ENCODE data around the gene ANKRA2. TPM values are rescaled to one million over a fixed set of nuclear protein-coding genes. Genes with fewer than 3 reads are reported as not detected.
"Not testable (repeated sequence)": the region's sequence is repeated elsewhere in the genome, so short reads cannot be mapped to it uniquely, and the experiment has no call there.

Gene ANKRA2
- total RNA-seq, 1 donor = 14.8 TPM

DNA sequence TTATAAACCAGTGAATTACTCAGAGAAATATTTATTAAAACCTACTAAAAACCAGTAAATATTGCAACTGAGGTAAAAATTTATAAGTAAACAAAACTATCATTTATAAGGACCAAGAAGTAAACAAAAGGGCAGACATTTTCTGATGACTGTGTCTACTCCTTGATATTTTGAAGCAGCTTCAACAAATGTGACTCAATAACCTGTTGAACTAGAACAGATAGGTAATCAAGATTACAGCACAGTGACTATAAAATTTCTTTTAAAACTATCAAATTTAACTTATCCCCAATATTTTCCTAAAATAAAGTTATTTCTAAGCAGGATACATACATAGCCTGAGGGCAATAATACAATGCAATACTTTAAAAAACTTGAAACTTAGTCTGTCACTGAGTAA is 12.8 kb downstream of the ANKRA2 start:
- DNase-seq (ENCODE audit: low read depth in 2 of 3, low spot score in 2 of 3) = no peak

DNA sequence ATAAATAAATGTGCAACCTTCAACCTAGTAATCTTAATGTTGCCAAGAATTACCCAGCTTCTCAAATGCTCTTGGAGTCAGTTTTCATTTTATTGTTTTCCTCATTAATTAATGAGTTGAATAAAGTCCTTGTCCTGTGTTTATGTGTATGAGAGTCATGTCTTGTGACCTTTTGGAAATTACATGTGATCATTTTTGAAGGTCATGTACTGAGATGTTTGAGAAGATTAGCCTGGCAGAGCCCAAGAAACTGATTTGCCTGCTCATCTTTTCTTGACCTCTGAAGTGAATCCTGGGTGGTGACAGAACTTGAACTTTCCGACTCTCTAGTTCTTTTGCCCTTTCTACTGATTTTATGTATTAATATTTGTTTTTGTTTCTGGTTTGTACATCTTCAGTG is 15.4 kb downstream of the ANKRA2 start:
- DNase-seq (ENCODE audit: low read depth in 2 of 3, low spot score in 2 of 3) = no peak

DNA sequence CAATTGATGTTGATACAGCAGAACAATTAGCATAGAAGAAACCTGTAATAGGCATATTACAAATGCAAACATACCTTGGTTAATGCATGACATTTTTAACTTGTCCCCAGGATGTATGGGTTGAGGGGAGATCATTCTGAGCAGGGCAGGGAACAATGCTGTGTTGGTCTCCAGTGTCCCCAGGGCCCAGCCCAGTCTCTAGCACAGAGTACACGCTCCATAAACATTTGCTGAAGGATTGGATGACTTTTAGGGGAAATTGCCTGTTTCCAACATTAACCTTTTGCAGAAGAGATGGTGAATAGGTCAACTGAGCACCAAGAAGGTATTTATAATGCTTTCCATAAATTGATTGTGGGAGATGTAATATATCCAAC is 20.0 kb downstream of the ANKRA2 start:
- DNase-seq (ENCODE audit: low read depth in 2 of 3, low spot score in 2 of 3) = no peak

DNA sequence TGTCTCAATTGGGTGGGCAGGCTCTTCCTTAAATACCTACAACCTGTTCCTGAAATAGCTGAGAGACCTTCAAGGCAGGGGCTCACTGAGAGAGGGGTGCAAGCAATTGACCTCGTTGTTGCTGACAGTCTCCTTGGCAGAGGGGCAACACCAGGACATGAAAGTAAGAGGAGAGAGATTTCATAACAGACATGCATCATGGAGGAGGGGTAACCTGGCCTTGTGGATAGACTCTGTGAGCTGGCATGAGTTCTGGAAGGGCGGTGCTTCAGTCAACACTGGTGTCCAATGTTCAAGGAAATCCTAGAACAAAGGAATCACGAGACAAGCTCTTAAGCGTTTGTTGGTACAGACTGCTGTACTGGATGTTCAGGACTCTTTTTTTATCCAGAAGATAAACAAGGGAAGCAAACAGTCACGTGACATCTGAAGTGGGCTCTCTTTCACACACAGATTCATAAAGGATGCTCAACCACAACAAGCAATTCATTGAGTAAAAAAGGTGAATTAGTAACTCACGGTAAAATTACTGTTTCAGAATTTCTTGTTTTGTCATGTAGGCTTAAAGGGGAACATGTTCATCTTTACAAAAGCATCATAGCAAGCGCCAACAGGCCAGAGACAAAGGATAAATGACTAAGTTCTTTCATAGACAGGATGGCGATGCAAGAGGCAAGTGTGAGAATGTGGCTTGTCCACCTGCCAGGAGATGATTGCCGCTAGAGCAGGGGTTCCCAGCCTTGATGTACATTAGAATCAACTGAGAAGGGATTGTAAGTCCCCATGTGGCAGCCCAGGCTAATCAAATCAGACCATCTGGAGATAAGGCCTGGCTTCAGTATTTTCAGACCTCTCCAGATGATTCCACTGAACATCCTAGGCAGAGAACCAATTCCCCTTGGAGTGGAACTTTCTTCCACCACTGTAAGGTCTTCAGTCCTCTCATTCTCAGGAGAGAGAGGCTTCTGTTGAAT is 20.7 kb downstream of the ANKRA2 start:
- DNase-seq (ENCODE audit: low read depth in 2 of 3, low spot score in 2 of 3) = no peak

DNA sequence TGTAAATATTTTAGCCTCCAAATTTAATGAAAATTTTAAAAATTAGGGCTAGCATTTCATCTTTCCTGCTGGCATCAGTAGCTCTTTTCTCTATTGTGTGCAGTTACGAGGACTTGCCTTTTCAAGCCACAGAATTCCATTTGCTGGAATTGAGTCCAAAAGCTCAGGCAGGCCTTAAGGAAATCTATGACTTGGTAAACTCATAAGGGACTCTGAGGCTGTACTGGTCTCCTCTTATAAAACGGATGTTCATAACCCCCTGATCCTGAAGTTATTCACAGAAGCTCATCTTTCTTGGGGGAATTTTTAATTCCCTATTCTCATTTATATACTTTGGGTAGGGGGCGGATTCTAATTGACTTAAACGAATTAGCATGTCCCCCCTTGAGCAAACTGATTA is 23.4 kb downstream of the ANKRA2 start:
- DNase-seq (ENCODE audit: low read depth in 2 of 3, low spot score in 2 of 3) = no peak

DNA sequence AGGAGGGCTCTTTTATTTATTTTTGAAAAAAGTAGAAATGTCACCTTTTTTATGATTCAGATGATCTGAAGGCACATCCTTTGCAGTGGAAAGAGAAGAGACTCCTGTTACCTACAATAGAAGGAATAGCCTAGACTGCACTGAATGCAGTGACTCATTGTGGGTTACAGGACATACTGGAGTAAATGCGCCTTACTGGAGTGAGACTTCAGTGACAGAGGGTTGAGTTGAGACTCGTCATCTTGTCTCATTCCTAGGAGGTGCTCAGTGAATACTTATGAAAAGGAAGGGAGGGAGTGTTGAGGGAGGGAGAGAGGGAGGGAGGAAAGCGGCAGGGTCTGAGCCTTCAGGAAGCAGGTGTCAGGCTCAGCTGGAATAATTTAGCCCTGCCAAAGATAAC is 25.2 kb downstream of the ANKRA2 start:
- no peak for DNase-seq (ENCODE audit: low read depth in 2 of 3, low spot score in 2 of 3)

DNA sequence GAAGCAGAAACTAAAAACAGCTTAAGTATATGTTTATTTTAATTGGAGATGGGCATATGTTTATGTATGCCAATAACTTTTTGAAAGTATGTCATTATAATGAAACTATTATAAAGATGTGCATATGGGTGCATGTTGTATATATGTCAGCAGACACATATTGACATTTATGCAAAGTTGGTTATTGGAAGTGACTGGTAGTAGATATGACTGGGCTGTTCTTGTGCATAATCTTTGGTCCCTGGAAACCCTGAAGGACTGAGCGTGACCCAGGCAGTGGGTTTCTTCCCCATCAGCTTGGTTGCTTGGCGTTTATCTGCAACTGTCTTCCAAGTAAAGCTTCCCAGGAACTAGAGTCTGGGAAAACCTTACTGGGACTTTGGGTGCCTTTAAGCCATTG is 25.7 kb downstream of the ANKRA2 start:
- DNase-seq (ENCODE audit: low read depth in 2 of 3, low spot score in 2 of 3) = no peak

DNA sequence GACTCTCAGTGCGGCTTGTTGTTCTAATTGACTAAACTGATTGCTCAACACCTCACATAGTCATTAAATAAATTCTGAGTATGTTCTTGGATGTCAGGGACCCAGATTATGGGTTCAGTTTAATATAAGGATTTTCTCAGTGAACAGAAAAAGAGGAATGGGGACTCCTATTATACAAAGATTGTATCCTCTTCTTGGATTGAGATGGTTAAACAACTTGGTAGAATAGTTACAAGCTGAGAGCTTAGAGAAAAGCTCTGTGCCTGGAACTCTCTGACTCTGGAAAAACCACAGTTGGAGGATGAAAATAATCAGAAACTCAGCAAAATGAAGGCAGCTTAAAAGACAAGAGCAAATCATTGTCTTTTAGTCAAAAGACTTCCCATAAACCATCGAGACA is 30.5 kb downstream of the ANKRA2 start:
- no peak for DNase-seq (ENCODE audit: low read depth in 2 of 3, low spot score in 2 of 3)

DNA sequence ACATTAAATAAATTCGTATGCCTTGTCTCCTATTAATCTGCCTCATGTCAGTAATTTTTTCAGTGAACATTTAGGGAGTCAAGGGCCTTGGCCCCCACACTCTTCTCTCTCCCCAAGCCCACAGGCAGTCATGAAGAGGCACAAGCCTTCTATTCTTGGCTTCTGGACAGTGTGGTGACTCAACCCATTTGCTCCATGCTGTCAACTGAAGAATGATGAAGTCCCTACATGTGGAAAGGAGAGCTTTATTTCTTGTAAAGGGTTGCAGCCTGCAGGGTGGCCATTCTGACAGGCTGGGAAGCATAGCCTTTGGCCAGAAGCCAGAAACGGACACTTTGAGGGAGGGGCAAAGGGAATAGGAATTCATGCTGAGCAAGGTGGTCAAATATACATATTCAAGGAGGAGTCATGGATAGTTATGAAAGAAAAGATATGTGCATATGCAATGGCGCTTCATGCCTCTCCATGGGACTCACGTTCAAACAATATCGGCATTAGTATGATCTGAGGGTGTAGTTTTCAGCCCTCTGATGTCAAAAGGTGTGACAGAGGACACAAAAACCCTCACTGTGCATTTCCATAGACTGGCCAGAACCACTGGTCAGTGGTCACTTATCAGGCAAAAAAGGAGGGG is 31.3 kb downstream of the ANKRA2 start:
- no peak for DNase-seq (ENCODE audit: low read depth in 2 of 3, low spot score in 2 of 3)

DNA sequence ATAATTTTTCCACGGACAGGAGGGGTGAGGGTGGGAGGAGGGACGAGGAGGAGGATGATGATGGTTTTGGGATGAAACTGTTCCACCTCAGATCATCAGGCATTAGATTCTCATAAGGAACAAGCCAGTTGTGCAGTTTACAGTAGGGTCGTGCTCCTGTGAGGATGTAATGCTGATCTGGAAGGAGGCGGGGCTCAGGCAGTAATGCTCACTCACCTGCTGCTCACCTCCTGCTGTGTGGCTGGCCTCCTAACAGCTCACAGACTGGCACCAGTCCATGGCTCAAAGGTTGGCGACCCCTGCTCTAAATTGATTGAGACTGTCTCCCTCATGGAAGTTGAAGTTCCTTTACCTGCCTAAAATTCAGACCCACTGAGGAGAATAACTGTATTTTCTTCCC is 33.2 kb downstream of the ANKRA2 start:
- DNase-seq (ENCODE audit: low read depth in 2 of 3, low spot score in 2 of 3) = no peak

DNA sequence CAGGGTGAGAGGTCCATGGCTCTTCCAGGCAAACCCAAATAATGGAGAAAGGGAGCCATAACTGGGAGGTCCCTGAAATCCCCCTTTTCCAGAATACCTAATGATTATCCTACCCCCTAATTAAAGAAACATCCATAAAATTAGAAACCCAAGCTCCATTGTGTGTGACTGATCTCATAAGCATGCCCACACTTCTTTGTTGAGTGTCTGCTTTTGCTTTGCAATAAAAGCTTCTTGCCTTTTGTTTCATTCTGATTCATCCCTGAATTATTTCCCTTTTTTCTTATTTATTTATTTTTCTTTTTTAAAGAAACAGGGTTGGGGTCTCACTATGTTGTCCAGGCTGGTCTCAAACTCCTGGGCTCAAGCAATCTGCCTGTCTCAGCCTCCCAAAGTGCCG is 34.1 kb downstream of the ANKRA2 start:
- DNase-seq (ENCODE audit: low read depth in 2 of 3, low spot score in 2 of 3) = no peak

DNA sequence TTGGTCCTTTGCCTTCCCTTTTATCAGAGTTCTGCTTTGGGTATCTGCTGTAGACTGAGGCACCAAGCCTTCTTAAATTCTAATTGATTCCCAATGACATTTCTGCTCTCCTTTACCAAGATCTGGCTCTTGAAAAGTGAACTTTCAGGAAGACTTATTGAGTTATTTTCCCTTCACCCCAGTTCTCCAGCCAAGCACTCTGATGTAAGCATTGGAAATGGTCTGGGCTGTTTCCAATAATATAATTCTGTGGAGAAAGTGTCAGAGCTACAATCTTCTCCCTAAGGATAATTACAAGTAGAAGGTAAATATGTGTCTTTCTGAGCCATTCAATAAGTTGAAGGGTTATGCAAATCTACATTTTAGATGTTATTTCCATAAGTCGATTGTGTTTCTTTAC is 36.4 kb downstream of the ANKRA2 start:
- no peak for DNase-seq (ENCODE audit: low read depth in 2 of 3, low spot score in 2 of 3)

DNA sequence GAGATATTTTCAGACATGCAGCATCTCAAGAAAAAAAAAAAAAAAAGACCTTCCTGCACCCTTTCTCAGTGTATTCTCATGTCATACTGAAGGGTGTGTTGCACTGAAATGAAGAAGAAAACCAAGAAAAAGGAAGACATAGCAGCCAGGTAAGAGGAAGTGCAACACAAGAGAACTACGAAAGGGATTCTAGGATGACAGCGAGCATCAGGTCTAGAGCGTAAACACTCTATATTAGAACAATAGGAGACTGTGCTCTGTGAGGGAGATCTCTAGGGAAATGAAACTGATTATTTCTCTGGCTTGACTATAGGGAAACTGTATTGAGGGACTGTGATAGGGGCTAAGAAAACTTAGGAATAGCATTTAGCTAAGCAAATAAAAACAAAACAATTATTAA is 37.2 kb downstream of the ANKRA2 start:
- DNase-seq (ENCODE audit: low read depth in 2 of 3, low spot score in 2 of 3) = no peak

DNA sequence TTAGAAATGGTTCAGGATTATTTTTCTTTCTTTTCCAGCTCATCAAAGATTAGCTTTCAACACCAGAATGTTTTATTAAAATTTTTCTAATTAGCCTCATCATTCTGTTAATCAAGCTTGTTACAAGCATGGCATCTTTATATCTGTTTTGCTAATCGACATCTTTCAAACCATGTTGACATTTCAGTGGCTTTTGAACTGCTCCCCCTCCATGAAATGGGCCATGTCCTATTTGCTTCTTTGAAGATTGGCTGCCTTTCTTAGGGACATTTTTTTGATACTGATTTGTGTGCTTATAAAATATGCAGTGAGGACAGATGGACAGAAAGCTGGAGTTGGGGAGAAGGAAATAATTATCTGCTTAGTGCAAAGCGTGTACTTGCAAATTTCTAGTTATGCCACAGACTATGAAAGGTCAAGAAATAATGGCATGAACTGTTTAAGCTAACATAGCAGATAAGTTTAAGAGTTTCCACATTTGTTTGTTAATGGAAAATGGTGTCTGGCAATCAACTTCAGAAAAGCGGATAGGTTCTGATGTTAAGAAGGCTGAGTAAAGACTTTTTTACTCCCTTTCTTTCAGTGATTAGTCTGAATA is 39.7 kb downstream of the ANKRA2 start:
- DNase-seq (ENCODE audit: low read depth in 2 of 3, low spot score in 2 of 3) = no peak

DNA sequence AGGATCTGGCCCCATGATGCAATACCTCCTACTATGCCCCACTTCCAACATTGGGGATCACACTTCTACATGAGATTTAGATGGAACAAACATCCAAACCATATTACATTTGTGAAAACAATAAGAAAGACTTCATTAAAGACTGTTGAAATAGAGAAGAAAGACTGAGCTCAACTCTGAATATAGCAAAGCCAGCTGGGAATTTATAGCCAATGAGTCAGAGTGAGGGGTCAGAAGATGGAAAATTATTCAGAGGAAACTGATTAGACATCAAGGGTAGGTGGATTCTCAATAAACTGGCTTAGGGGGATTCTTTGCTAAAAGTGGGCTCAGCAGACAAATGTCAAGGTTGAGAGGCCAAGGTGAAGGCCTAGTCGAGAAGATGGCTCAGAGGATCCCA is 41.6 kb downstream of the ANKRA2 start:
- no peak for DNase-seq (ENCODE audit: low read depth in 2 of 3, low spot score in 2 of 3)

DNA sequence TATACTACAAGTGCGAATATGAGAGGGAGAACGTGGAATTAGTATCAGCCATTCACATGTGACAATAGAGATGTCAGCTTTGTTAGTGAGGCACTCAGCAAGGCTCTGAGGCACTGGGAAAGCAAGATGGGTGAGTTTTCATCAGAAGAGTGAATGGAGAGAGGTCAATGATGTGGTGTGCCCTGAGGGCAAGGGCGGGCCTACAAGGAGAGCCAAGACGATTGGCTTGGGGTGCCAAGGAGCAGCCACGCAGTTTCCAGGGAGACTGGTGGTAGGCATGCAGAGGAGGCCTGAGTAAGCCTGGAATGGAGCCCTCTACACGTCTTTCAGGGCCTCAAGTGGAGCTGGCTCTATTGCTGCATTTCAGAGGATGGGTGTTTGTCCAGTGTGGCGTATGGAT is 42.5 kb downstream of the ANKRA2 start:
- no peak for DNase-seq (ENCODE audit: low read depth in 2 of 3, low spot score in 2 of 3)

DNA sequence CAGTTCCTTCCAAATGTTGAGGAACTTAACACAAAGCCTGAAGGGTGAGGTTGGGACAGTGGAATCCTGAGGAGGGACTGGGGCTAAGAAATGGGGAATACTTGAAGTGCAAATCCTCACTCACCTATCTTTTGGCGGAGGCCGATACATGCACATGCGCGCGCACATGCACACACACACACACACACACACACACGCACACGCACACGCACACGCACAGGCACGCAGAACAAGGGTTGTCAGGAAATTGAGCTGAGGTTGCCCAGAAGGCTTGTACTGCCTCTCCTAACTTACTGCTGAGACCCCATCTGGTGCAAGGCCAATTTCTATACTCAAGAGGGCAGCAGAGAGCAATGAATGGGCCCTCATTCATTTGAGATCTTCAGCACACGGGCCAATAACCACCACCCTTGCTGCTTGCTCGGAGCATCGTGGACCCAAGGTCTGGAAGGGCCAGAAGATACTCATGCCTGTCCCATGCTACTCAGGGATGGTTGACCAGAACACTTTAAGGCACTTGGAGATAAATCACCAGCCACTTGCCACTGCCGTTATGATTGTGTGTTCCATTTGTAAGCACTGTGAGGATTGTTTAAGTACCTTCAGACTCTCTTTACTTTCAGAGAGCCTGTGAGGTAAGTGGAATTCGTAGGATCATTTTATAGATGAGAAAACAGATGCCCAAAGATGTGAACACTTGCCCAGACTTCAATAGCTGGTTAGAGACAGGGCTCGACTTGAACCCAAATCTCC is 45.7 kb downstream of the ANKRA2 start:
- peak; percentile 46 to 87 (median 75) for DNase-seq (ENCODE audit: low read depth in 2 of 3, low spot score in 2 of 3)

DNA sequence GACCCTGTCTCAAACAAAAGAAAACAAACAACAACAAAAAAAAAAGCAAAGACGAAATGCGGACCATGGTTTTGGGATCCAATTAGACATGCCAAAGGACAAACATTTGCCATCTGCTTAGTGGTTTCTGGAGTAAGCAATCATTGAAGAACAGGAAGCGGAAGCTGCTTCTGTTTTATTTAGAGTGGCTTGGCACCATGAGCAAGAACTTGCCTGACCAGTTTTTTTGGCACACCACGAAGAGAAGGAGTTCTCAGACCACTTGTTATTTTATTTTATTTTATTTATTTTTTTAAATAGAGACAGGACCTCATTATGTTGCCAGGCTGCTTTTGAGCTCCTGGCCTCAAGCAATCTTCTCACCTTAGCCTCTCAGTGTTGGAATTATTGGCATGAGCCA is 50.2 kb downstream of the ANKRA2 start:
- DNase-seq (ENCODE audit: low read depth in 2 of 3, low spot score in 2 of 3) = no peak

DNA sequence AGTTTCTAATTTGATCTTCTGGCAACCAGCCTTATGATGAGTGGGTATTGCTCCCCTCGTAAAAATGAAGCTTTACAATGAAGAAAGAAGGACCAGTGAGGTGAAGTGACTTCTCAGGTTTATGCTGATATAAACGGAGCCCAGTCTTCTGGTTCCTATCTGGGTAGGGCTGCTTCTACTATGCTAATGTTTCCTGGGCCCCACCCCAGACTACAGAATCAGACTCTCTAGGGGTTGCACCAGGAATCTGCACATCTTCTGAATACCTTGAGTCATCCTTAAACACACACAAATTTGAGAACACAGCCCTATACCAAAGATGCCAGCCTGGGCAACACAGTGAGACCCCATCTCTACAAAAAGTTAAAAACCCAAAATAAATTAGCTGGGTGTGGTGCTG is 51.0 kb downstream of the ANKRA2 start:
- no peak for DNase-seq (ENCODE audit: low read depth in 2 of 3, low spot score in 2 of 3)

DNA sequence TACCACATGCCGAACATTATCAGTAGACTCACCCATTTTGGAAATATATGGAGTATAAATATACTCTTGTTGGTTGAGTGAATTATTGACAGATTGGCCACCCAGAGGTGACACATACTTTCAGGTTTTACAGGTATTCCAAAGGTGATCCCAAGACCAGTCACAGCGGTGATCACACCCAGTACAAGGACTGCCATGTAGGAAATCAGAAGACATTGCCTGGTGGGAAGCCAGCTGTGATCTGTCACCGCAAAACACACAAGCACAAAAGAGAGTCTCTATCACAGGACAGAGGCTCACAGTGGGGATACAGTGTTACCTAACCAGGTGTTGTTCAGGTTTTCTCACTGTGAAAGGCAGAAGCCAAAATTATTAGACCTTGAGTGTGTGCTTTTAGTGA is 51.4 kb downstream of the ANKRA2 start:
- DNase-seq (ENCODE audit: low read depth in 2 of 3, low spot score in 2 of 3) = no peak

DNA sequence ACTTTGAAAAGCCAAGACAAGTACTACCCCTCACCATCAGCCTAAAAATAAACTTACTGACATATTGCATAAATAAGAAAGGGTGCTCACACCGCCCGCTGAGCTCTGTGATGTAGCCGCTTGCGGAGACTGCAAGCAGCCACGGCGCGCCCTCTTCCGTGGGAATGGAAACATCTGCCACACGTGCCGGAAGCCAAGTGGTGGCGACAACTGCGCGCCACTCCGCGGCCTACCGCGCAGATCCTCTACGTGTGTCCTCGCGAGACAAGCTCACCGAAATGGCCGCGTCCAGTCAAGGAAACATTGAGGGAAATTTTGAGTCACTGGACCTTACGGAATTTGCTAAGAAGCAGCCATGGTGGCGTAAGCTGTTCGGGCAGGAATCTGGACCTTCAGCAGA is 56.9 kb downstream of the ANKRA2 start:
- not testable (repeated sequence) for DNase-seq (ENCODE audit: low read depth in 2 of 3, low spot score in 2 of 3)

All from hematopoietic multipotent progenitor cell (in vitro differentiated cells).